RWPE2 (cell line): Measurements from ENCODE around the gene INTS11.
A peak's percentile ranks its signal among the peaks of the same experiment; 100 is the strongest.

Experiments used
- ATAC-seq: fragments of 200-7000 bp; cut with Tn5 transposase; 3 replicates; pipeline ENCODE4 v1.9.1; 2021; ENCODE audit warnings: low read depth
- DNase-seq: peaks from one replicate; pipeline ENCODE4 v3.0.0-alpha.2; 2020; ENCODE audit warnings: low spot score
- H3K27ac ChIP-seq: fragments of 450-650 bp; 2 replicates; pipeline ENCODE4 v1.5.1; 2017; ENCODE audit warnings: mild to moderate bottlenecking; ENCODE audit not compliant: poor library complexity, severe bottlenecking
- H3K27me3 ChIP-seq: fragments of 250-450 bp; sonication (Bioruptor Pico); 2 replicates; pipeline ENCODE4 v1.5.1; 2021; ENCODE audit warnings: mild to moderate bottlenecking, moderate library complexity; ENCODE audit not compliant: insufficient read depth, poor library complexity, severe bottlenecking
- H3K36me3 ChIP-seq: fragments of 250-450 bp; sonication (Bioruptor Pico); 2 replicates; pipeline ENCODE4 v1.5.1; 2020; ENCODE audit warnings: low read depth, mild to moderate bottlenecking, moderate library complexity
- H3K4me1 ChIP-seq: fragments of 250-450 bp; sonication (Bioruptor Pico); 2 replicates; pipeline ENCODE4 v1.5.1; 2021; ENCODE audit warnings: mild to moderate bottlenecking, moderate library complexity; ENCODE audit not compliant: insufficient read depth, poor library complexity, severe bottlenecking
- H3K4me3 ChIP-seq: fragments of 250-450 bp; sonication (Bioruptor Pico); 2 replicates; pipeline ENCODE4 v1.5.1; 2021; ENCODE audit warnings: mild to moderate bottlenecking, moderate library complexity; ENCODE audit not compliant: severe bottlenecking
- H3K9me3 ChIP-seq: fragments of 250-450 bp; sonication (Bioruptor Pico); 2 replicates; pipeline ENCODE4 v1.5.1; 2021; ENCODE audit warnings: mild to moderate bottlenecking, moderate library complexity; ENCODE audit not compliant: severe bottlenecking
- TF ChIP-seq, protein P1 (sequence below): fragments of 450-650 bp; IDR thresholded peaks from one replicate; pipeline ENCODE4 v1.5.1; 2017; ENCODE audit warnings: mild to moderate bottlenecking, moderate library complexity; ENCODE audit not compliant: poor library complexity, severe bottlenecking

The INTS11 gene

DNA sequence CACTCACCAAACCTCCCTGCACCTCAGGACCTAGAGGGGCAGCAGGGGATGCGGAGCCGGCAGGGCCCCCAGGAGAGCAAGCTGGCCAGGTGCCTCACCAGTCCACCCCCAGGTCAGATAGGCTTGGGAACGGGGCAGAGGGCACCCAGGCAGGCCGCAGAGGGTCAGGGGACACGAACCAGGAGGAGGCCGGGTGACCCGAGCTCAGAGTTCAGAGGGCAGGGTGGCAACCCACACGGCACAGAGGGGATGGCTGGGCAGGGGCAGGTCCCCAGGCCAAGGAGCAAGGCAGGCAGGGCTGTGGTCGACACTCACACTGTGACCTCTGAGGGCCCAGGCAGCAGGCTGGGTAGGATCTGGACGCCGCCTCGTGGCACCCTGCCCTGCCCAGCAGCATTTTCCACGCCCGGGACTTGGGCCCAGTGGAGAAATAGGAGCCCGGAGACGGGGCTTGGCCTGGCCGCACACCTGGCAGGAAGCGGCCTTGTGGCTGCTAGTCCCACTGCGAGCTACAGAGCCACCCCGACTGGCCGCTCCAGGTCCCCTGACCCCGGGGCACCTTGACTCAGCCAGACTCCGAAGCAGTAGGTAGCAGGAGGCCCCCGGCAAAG lies 19.5 kb upstream of the INTS11 start:
- H3K4me1 ChIP-seq, result peaks cover 26% of the 10 kb centered on the region
- DNase-seq, result no peak
- 0 out of 3 replicates have a peak, but pooled peaks have one; percentile 0 for ATAC-seq
- no peak overlapping the region for H3K4me3 ChIP-seq
- peaks cover 22% of the 10 kb centered on the region for H3K36me3 ChIP-seq
- TF ChIP-seq, protein P1, sequence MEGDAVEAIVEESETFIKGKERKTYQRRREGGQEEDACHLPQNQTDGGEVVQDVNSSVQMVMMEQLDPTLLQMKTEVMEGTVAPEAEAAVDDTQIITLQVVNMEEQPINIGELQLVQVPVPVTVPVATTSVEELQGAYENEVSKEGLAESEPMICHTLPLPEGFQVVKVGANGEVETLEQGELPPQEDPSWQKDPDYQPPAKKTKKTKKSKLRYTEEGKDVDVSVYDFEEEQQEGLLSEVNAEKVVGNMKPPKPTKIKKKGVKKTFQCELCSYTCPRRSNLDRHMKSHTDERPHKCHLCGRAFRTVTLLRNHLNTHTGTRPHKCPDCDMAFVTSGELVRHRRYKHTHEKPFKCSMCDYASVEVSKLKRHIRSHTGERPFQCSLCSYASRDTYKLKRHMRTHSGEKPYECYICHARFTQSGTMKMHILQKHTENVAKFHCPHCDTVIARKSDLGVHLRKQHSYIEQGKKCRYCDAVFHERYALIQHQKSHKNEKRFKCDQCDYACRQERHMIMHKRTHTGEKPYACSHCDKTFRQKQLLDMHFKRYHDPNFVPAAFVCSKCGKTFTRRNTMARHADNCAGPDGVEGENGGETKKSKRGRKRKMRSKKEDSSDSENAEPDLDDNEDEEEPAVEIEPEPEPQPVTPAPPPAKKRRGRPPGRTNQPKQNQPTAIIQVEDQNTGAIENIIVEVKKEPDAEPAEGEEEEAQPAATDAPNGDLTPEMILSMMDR, result no peak
- H3K9me3 ChIP-seq, result no peaks in the 10 kb centered on the region
- H3K27ac ChIP-seq, result peak overlapping the region; percentile 98
- no peaks in the 10 kb centered on the region for H3K27me3 ChIP-seq

DNA sequence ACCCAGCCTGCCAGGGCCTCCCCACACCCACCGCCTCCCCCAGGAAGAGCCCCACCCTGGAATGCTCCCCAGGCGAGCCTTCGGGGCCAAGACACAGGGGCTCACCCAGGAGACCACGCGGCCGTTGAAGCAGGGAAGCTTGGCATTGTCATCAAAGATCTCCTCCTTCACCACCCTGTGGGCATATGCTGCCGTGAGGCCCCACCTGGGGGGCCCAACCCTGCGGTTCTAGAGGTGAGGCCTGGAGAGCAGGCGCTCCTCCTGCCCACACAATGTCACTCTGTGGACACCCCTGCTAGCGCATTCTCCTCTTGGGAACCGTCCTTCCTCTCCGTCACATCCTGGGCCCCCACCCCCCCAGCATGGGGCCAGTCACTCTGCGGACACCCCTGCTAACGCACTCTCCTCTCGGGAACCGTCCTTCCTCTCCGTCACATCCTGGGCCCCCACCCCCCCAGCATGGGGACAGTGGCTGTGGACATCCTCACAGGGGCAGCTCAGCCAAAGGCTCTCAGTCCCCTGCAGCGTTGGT lies 18.2 kb upstream of the INTS11 start:
- Histone ChIP-seq H3K9me3 (no peaks in the 10 kb centered on the region), H3K27me3 (no peaks in the 10 kb centered on the region), H3K27ac (peak overlapping the region; percentile 98), H3K4me1 (peaks cover 26% of the 10 kb centered on the region), H3K36me3 (peaks cover 30% of the 10 kb centered on the region), H3K4me3 (no peak overlapping the region)
- ATAC-seq (no peak), DNase-seq (no peak)
- TF ChIP-seq, protein P1, result no peak

DNA sequence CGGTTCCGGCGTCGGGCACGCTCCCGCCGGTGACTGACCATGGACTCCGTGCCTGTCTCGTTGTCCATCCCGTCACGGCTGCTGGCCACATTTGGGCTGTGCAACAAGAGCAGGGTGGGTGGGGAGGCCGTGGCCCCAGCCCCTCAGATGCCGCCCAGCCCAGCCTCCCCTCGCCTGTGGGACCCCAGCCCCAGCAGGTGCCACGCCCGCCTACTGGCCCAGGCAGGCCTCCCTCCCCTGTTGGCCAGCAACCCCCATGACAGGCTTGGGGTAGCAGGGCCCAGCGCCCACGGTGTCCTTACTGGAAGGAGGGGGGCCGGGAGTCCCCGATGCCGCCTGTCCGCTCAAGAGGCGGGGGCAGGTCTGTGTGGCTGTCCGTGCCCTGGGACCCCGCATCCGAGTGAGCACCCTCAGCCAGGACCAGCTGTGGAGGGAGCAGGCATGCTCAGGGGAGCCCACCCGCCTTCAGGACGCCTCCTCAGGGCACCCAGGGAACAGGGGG lies 17.7 kb upstream of the INTS11 start:
- H3K4me3 ChIP-seq, result no peak overlapping the region
- H3K4me1 ChIP-seq, result peaks cover 26% of the 10 kb centered on the region
- H3K9me3 ChIP-seq, result no peaks in the 10 kb centered on the region
- H3K36me3 ChIP-seq, result peaks cover 35% of the 10 kb centered on the region
- H3K27me3 ChIP-seq, result no peaks in the 10 kb centered on the region
- TF ChIP-seq, protein P1, result no peak
- ATAC-seq (no peak), DNase-seq (no peak)
- H3K27ac ChIP-seq, result peak overlapping the region; percentile 98

DNA sequence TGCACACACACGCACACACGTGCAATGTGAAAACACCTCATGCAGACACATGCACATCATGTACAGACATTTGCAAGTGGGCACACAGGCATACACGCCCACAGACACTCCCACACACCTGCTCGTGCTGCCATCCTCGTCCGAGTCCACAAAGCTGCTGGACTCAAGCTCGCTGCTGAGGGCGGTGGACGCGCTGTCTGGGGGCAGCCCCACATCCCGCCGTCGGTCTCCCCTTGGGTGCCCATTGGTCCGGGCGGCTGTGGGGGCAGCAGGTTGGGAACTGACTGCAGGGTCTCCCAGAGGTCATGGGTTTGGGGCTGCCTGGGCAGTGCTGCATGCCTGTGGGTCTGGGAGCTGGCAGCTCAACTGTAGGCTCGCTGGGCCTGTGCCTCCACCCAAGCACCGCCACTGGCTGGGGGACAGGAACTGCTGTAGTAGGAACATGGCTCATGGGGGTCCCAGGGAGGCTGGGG lies 17.1 kb upstream of the INTS11 start:
- peaks cover 40% of the 10 kb centered on the region for H3K36me3 ChIP-seq
- no peak overlapping the region for H3K4me3 ChIP-seq
- TF ChIP-seq, protein P1, result no peak
- no peaks in the 10 kb centered on the region for H3K27me3 ChIP-seq
- DNase-seq (no peak), ATAC-seq (no peak)
- peaks cover 26% of the 10 kb centered on the region for H3K4me1 ChIP-seq
- no peak overlapping the region for H3K27ac ChIP-seq
- H3K9me3 ChIP-seq, result no peaks in the 10 kb centered on the region
